ENCODE data around the gene SULT1C4.

The SULT1C4 gene

GRCh38 chr2:108377815-108378630 lies at the start of gene SULT1C4:
TSS of gene SULT1C4 (plus strand) at chr2:108377954. CDS start at chr2:108378338, 384 bp downstream.
- no peak for TF ChIP-seq CTCF (IDR thresholded peaks at IDR 0.05; ENCODE audit: low read depth, low read length)
- DNase-seq (ENCODE audit: extremely low read depth, low read depth): no peak

GRCh38 chr2:108329771-108330170 lies 48.0 kb upstream of the SULT1C4 start:
- no peak for DNase-seq (ENCODE audit: extremely low read depth, low read depth)

GRCh38 chr2:108330979-108331378 lies 46.8 kb upstream of the SULT1C4 start:
- no peak for DNase-seq (ENCODE audit: extremely low read depth, low read depth)

More at GRCh38 chr2:108329771-108330170, 48.0 kb upstream of the SULT1C4 start:
- TF ChIP-seq CTCF (IDR thresholded peaks at IDR 0.05; ENCODE audit: low read depth, low read length): no peak

GRCh38 chr2:108345951-108346350 lies 31.8 kb upstream of the SULT1C4 start:
- no peak for TF ChIP-seq CTCF (IDR thresholded peaks at IDR 0.05; ENCODE audit: low read depth, low read length)
- no peak for DNase-seq (ENCODE audit: extremely low read depth, low read depth)

More at GRCh38 chr2:108330979-108331378, 46.8 kb upstream of the SULT1C4 start:
- no peak for TF ChIP-seq CTCF (IDR thresholded peaks at IDR 0.05; ENCODE audit: low read depth, low read length)

GRCh38 chr2:108346827-108347226 lies 30.9 kb upstream of the SULT1C4 start:
- no peak for DNase-seq (ENCODE audit: extremely low read depth, low read depth)
- no peak for TF ChIP-seq CTCF (IDR thresholded peaks at IDR 0.05; ENCODE audit: low read depth, low read length)

- TF ChIP-seq CTCF (IDR thresholded peaks at IDR 0.05; ENCODE audit: low read depth, low read length): no peak
- no peak for DNase-seq (ENCODE audit: extremely low read depth, low read depth)
These were observed 30.0 kb upstream of the SULT1C4 start for GRCh38 chr2:108347786-108348185.

- DNase-seq (ENCODE audit: extremely low read depth, low read depth): no peak
- no peak for TF ChIP-seq CTCF (IDR thresholded peaks at IDR 0.05; ENCODE audit: low read depth, low read length)
These were observed 28.8 kb upstream of the SULT1C4 start for GRCh38 chr2:108348816-108349570.

All from AG09319 (cell line).